ENCODE measurements around the gene GUCA1A.
"Not testable (repeated sequence)": the region's sequence is repeated elsewhere in the genome, so short reads cannot be mapped to it uniquely, and the experiment has no call there.

Gene GUCA1A

GRCh38 chr6:42166444-42167141, 6.6 kb upstream of the GUCA1A start:
- Histone ChIP-seq H3K27ac (no peak overlapping the region), H3K27me3 (peaks cover 0 to 20% of the 10 kb centered on the region in 2 donors)

GRCh38 chr6:42168650-42169049, 4.5 kb upstream of the GUCA1A start:
- H3K4me1 ChIP-seq = no peaks in the 10 kb centered on the region
- H3K9me3 ChIP-seq = no peaks in the 10 kb centered on the region
- DNase-seq = no peak
- no peak overlapping the region for H3K27ac ChIP-seq
- H3K4me3 ChIP-seq = no peak overlapping the region
- H3K36me3 ChIP-seq = no peaks in the 10 kb centered on the region
- intact Hi-C loops (cut with DNase I; ENCODE audit: low total_unique reads) = loop anchor here (5.0 kb wide), 1 partner anchor 96 kb away; no protein-coding TSS in a partner anchor
- TF ChIP-seq CTCF (IDR thresholded peaks at IDR 0.05) = no peak
- H3K27me3 ChIP-seq = peaks cover 0 to 11% of the 10 kb centered on the region in 2 donors

More at GRCh38 chr6:42166444-42167141, 6.6 kb upstream of the GUCA1A start:
- intact Hi-C loops (cut with DNase I; ENCODE audit: low total_unique reads) = loop anchor here (5.0 kb wide), 1 partner anchor 94 kb away; no protein-coding TSS in a partner anchor
- TF ChIP-seq CTCF (IDR thresholded peaks at IDR 0.05) = peak; percentile 84 to 90
- no peaks in the 10 kb centered on the region for H3K9me3 ChIP-seq
- no peaks in the 10 kb centered on the region for H3K36me3 ChIP-seq
- DNase-seq = peak; percentile 63 to 72
- no peak overlapping the region for H3K4me3 ChIP-seq
- no peaks in the 10 kb centered on the region for H3K4me1 ChIP-seq

- intact Hi-C loops (cut with DNase I; ENCODE audit: low total_unique reads) = loop anchor here (5.0 kb wide), 1 partner anchor 97 kb away; no protein-coding TSS in a partner anchor
- H3K36me3 ChIP-seq, DNase-seq, H3K4me3 ChIP-seq, H3K9me3 ChIP-seq, H3K4me1 ChIP-seq, H3K27ac ChIP-seq: not testable (repeated sequence)
- peaks cover 0 to 11% of the 10 kb centered on the region in 2 donors for H3K27me3 ChIP-seq
Measured at GRCh38 chr6:42169780-42170179, 3.4 kb upstream of the GUCA1A start.

DNA sequence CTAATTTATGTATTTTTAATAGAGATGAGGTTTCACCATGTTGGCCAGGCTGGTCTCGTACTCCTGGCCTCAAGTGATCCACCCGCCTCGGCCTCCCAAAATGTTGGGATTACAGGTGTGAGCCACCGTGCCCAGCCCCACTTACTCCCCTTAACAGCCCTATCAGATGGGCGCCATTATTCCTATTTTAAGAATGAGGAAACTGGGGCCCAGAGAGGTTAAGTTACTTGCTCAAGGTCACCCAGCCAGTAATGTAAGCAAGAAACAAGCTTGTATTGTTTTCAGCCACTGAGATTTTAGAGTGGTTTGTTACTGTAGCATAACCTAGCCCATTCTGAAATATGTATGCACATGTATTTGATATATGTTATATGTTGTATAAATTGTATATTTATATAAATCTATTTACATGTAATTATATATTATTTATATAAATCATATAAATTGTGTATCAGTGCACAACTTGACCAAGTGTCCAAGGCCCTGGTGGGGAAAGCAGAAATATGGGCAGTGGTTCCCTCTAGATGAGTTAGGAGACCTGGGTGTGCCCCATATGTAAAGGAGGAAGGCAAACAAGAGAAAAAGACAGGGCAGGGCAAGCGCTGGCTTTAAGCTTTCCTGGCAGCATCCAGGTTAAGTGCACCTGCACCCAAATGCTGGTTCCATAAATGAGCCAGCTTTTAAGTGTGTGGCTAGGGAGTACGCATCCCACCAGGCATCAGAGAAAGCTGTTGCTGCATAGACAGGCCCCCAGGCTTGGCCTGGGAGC, 1.2 kb upstream of the GUCA1A start:
- Histone ChIP-seq H3K4me1 (no peaks in the 10 kb centered on the region), H3K36me3 (no peaks in the 10 kb centered on the region), H3K4me3 (no peak overlapping the region), H3K27me3 (peaks cover 0 to under 1% of the 10 kb centered on the region in 2 donors), H3K9me3 (no peaks in the 10 kb centered on the region), H3K27ac (no peak overlapping the region)
- DNase-seq = no peak
- intact Hi-C loops (cut with DNase I; ENCODE audit: low total_unique reads) = no loop called here
- no peak for TF ChIP-seq CTCF (IDR thresholded peaks at IDR 0.05)

GRCh38 chr6:42175860-42176259, 2.7 kb downstream of the GUCA1A start:
- no peaks in the 10 kb centered on the region for H3K4me1 ChIP-seq
- H3K36me3 ChIP-seq = no peaks in the 10 kb centered on the region
- no peak for DNase-seq
- TF ChIP-seq CTCF (IDR thresholded peaks at IDR 0.05) = no peak
- H3K27ac ChIP-seq = no peak overlapping the region
- intact Hi-C loops (cut with DNase I; ENCODE audit: low total_unique reads) = no loop called here
- H3K27me3 ChIP-seq = peaks cover 0 to 17% of the 10 kb centered on the region in 2 donors
- H3K9me3 ChIP-seq = no peaks in the 10 kb centered on the region
- H3K4me3 ChIP-seq = no peak overlapping the region

DNA sequence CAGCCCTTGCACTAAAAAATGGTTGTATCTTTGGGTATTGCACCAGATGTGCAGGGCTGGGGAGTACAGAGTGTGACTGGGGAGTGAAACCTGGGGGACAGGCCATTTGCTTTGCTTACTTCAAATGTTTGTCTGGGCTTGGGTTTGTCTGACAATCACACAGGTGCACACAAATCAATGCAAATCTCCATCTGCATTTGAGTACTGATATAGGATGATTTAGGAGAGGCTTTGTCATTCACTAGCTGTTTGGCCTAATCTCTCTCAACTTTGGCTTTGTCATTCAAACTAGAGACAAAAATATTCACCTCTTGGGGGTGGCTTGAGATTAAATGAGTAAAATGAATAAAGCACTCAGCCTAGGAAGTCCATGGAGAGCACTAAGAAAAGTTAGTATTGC, 3.8 kb downstream of the GUCA1A start:
- Histone ChIP-seq H3K9me3 (no peaks in the 10 kb centered on the region), H3K4me3 (no peak overlapping the region), H3K4me1 (no peaks in the 10 kb centered on the region), H3K36me3 (no peaks in the 10 kb centered on the region), H3K27ac (no peak overlapping the region), H3K27me3 (peaks cover 0 to 17% of the 10 kb centered on the region in 2 donors)
- no peak for DNase-seq
- intact Hi-C loops (cut with DNase I; ENCODE audit: low total_unique reads) = no loop called here
- no peak for TF ChIP-seq CTCF (IDR thresholded peaks at IDR 0.05)
